Raji (cell line): ENCODE data around the gene MINDY4B.

Experiments
- POLR2A ChIP-seq: IDR thresholded peaks from 2 replicates; pipeline ENCODE4 v1.6.1; 2011; ENCODE audit warnings: low read depth, low read length, control low read depth; ENCODE audit not compliant: insufficient read depth

MINDY4B gene

GRCh38 chr3:150876611-150877265, 28.5 kb downstream of the MINDY4B start:
- no peak for TF ChIP-seq POLR2A

- TF ChIP-seq POLR2A: no peak
Measured at GRCh38 chr3:150875548-150875947, 29.7 kb downstream of the MINDY4B start.

- TF ChIP-seq POLR2A: no peak
Measured at GRCh38 chr3:150874666-150875219, 30.5 kb downstream of the MINDY4B start.

GRCh38 chr3:150871192-150871591, 34.0 kb downstream of the MINDY4B start:
- no peak for TF ChIP-seq POLR2A

- TF ChIP-seq POLR2A: no peak
Measured at GRCh38 chr3:150870406-150870805, 34.8 kb downstream of the MINDY4B start.

- TF ChIP-seq POLR2A: no peak
Measured at GRCh38 chr3:150868282-150868681, 37.0 kb downstream of the MINDY4B start.

DNA sequence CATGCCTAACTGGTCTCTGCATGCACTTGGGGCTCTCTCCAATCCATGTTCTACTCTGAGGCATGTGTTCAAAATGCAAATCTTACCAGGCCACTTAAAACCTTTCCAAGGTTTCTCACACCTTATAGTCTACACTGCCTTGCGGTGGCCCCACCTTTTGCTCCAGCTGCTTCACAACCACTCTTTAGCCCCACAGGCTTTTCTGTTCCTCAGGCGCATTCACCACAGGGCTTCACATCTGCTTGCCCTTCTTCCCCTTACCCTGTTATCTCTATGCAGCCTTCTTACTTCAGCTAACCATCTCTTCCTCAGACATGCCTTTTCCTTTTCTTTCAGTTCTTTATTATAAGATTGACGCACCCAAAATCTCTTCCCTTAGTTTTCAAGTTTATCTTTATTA, 37.8 kb downstream of the MINDY4B start:
- TF ChIP-seq POLR2A: no peak

- no peak for TF ChIP-seq POLR2A
Measured at GRCh38 chr3:150861851-150862250, 43.4 kb downstream of the MINDY4B start.

- TF ChIP-seq POLR2A: no peak
Measured at GRCh38 chr3:150850191-150850590, 55.0 kb downstream of the MINDY4B start.

DNA sequence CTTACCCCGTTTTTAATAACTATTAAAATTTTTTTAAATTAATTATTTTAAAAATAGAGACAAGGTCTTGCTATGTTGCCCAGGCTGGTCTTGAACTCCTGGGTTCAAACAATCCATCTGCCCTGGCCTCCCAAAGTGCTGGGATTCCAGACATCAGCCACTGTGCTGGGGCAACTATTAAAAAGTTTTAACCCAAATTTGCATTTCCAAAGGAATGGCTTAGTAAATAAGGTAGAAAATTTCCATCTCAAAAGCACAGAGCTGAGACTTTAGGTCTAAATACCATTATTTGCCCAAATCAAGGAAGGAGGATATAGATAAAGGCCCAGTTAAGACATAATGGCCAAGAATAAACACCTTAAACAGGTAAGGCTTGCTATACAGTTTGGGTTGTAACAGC, 56.4 kb downstream of the MINDY4B start:
- TF ChIP-seq POLR2A: no peak

DNA sequence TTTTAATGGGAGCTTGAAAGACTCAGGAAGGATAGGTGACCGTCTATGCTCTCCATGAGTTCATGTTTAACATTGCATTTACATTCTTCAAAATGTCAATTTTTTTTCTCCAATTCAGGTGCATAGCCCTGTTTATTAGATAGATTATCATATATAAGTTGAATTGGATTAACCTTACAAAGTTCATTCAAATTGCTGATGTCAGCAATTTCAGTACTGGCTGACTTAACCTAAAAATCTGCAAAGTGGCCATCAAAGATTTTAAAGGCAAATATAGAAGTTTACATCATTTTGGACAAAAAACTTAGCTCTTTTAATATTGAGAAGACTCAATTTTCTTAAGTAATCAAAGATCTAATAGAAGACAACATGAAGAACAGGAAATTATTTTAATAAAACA, 57.8 kb downstream of the MINDY4B start:
- TF ChIP-seq POLR2A: no peak

DNA sequence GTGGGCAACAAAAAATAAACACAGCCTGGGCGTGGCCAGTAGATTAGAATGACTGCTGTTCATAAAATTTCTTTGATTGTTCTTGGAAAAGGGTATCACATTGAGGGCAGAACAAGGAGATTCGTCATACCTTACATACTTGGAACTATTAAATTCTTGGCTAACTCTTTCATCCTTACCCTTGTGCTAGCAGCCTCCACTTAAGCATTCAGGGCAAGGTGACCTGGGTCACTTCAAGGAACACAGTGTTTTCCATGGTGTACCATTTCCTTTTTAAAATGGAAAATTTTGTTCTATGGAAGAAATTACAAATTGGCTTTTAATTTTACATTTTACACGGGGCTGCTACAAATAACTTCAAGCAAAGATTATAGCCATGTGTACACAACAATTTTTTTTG, 60.8 kb downstream of the MINDY4B start:
- no peak for TF ChIP-seq POLR2A

- TF ChIP-seq POLR2A: no peak
Measured at GRCh38 chr3:150843241-150843640, 62.0 kb downstream of the MINDY4B start.

DNA sequence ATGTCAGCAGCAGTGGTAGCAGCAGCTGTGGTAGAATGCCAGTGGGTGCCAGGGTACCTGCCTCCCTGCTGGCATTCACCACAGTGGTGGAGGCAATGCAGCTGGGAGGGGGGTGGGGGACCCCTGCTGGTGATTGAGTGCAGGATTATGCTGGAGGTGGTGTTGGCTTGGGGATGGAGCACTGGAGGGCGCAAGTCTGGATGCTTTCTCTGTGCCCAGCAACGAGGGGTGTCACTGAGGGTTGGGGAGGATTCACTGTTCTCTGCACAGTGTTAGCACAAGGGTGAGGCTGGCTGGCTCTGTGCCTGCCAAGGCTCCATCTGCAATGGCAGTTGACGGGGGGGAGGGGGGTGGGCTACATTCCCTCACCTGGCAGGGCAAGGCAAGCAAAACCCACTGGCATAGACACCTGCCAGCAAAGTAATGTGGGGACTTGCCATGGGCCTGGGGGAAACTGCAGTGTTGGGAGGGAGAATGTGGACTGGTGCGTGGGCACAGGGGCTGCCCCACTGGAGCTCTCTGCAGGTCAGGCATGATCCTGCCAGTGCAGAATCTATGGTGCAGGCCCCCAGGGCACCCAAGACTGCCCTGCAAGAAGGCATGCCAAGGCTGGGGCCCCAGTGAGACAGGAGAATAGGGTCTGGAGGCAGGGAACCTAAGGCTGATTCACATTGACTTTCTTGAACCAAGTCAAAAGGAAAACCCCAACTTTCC, 64.3 kb downstream of the MINDY4B start:
- no peak for TF ChIP-seq POLR2A

- TF ChIP-seq POLR2A: no peak
Measured at GRCh38 chr3:150830745-150831144, 74.5 kb downstream of the MINDY4B start.

- TF ChIP-seq POLR2A: no peak
Measured at GRCh38 chr3:150830094-150830681, 75.1 kb downstream of the MINDY4B start.
